Liver (tissue), 9 donors: ENCODE results near the gene ZDHHC8. TPM values are rescaled to one million over a fixed set of nuclear protein-coding genes. Genes with fewer than 3 reads are reported as not detected.

ENCODE experiments used
- DNase-seq: peaks from one replicate; pipeline ENCODE4 v3.0.0-alpha.2; 2017; ENCODE audit warnings: low spot score
- H3K27ac ChIP-seq, 2 donors: one replicate each; pipeline ENCODE4 v1.7.0; 2013; ENCODE audit warnings: inconsistent platforms in 2 of 2, low read length in 2 of 2, control low read depth in 1 of 2, low read depth in 1 of 2, mild to moderate bottlenecking in 1 of 2
- H3K27me3 ChIP-seq, 4 donors: one replicate each; pipeline versions ENCODE4 v1.6.1 to v1.7.0; 2013; ENCODE audit warnings: low read length in 3 of 4, inconsistent platforms in 1 of 4, mild to moderate bottlenecking in 1 of 4, moderate library complexity in 1 of 4; ENCODE audit not compliant: control insufficient read depth in 4 of 4, insufficient read depth in 4 of 4
- H3K36me3 ChIP-seq, 4 donors: one replicate each; pipeline versions ENCODE4 v1.6.1 to v1.7.0; 2013; ENCODE audit warnings: low read length in 3 of 4, mild to moderate bottlenecking in 3 of 4, low read depth in 1 of 4, moderate library complexity in 1 of 4; ENCODE audit not compliant: control insufficient read depth in 4 of 4, insufficient read depth in 3 of 4
- H3K4me1 ChIP-seq, 4 donors: one replicate each; pipeline versions ENCODE4 v1.6.1 to v1.7.0; 2013; ENCODE audit warnings: low read length in 3 of 4, mild to moderate bottlenecking in 3 of 4, moderate library complexity in 1 of 4; ENCODE audit not compliant: control insufficient read depth in 4 of 4, insufficient read depth in 4 of 4
- H3K4me3 ChIP-seq, 3 donors: one replicate each; pipeline versions ENCODE4 v1.6.1 to v1.7.0; 2013; ENCODE audit warnings: low read length in 3 of 3, control low read depth in 1 of 3, low read depth in 1 of 3, mild to moderate bottlenecking in 1 of 3
- H3K9ac ChIP-seq, 2 donors: one replicate each; pipeline ENCODE4 v1.7.0; 2013; ENCODE audit warnings: low read length in 2 of 2, mild to moderate bottlenecking in 2 of 2, moderate library complexity in 2 of 2, control low read depth in 1 of 2, low read depth in 1 of 2
- H3K9me3 ChIP-seq, 4 donors: one replicate each; pipeline versions ENCODE4 v1.6.1 to v1.7.0; 2013; ENCODE audit warnings: low read length in 3 of 4; ENCODE audit not compliant: control insufficient read depth in 4 of 4
- ATF3 ChIP-seq: IDR thresholded peaks from 2 replicates; pipeline ENCODE4 v1.6.1; 2016; ENCODE audit warnings: antibody characterized with exemption
- CTCF ChIP-seq: fragments of 150-350 bp; IDR thresholded peaks from 2 replicates; pipeline ENCODE4 v1.5.1; 2017; ENCODE audit warnings: improper control_type of control experiment, low read depth, low read length; ENCODE audit not compliant: missing input control
- EGR1 ChIP-seq, 2 donors: IDR thresholded peaks; 2 replicates each; pipeline ENCODE4 v1.6.1; 2016 to 2018; ENCODE audit warnings: antibody characterized with exemption in 2 of 2, low read depth in 2 of 2
- FOXA1 ChIP-seq: IDR thresholded peaks from 2 replicates; pipeline ENCODE4 v1.6.1; 2016; ENCODE audit warnings: antibody characterized with exemption
- FOXA2 ChIP-seq: IDR thresholded peaks from 2 replicates; pipeline ENCODE4 v1.6.1; 2016; ENCODE audit warnings: antibody characterized with exemption
- GABPA ChIP-seq, 2 donors: IDR thresholded peaks in 1 of 2; conservative IDR thresholded peaks in 1 of 2; 2 replicates each; pipeline ENCODE4 v1.6.1; 2016; ENCODE audit warnings: antibody characterized with exemption in 2 of 2, mild to moderate bottlenecking in 1 of 2, moderate library complexity in 1 of 2
- HNF4A ChIP-seq, 2 donors: conservative IDR thresholded peaks; 2 replicates each; pipeline ENCODE4 v1.6.1; 2016; ENCODE audit warnings: antibody characterized with exemption in 2 of 2, mild to moderate bottlenecking in 2 of 2
- HNF4G ChIP-seq: IDR thresholded peaks from 2 replicates; pipeline ENCODE4 v1.6.1; 2016; ENCODE audit warnings: antibody characterized with exemption
- JUND ChIP-seq, 2 donors: IDR thresholded peaks; 2 replicates each; pipeline ENCODE4 v1.6.1; 2016; ENCODE audit warnings: antibody characterized with exemption in 2 of 2
- MAX ChIP-seq: IDR thresholded peaks from 2 replicates; pipeline ENCODE4 v1.6.1; 2016; ENCODE audit warnings: antibody characterized with exemption
- NR2F2 ChIP-seq: IDR thresholded peaks from 2 replicates; pipeline ENCODE4 v1.6.1; 2016; ENCODE audit warnings: antibody characterized with exemption
- RAD21 ChIP-seq, 2 donors: IDR thresholded peaks; 2 replicates each; pipeline ENCODE4 v1.6.1; 2016; ENCODE audit warnings: antibody characterized with exemption in 2 of 2, mild to moderate bottlenecking in 2 of 2
- REST ChIP-seq: IDR thresholded peaks from 2 replicates; pipeline ENCODE4 v1.6.1; 2016; ENCODE audit warnings: antibody characterized with exemption, mild to moderate bottlenecking
- RXRA ChIP-seq, 2 donors: IDR thresholded peaks; 2 replicates each; pipeline ENCODE4 v1.6.1; 2017 to 2018; ENCODE audit warnings: antibody characterized with exemption in 2 of 2, mild to moderate bottlenecking in 1 of 2
- SP1 ChIP-seq: IDR thresholded peaks from 2 replicates; pipeline ENCODE4 v1.6.1; 2018; ENCODE audit warnings: antibody characterized with exemption, mild to moderate bottlenecking
- TAF1 ChIP-seq: conservative IDR thresholded peaks from 2 replicates; pipeline ENCODE4 v1.6.1; 2016; ENCODE audit warnings: antibody characterized with exemption, mild to moderate bottlenecking
- YY1 ChIP-seq: IDR thresholded peaks from 2 replicates; pipeline ENCODE4 v1.6.1; 2016; ENCODE audit warnings: antibody characterized with exemption, mild to moderate bottlenecking
- ZBTB33 ChIP-seq: IDR thresholded peaks from 2 replicates; pipeline ENCODE4 v1.6.1; 2016; ENCODE audit warnings: antibody characterized with exemption
- WGBS: extraction: QIAGEN DNeasy Blood & Tissue Kit; methylation state at CpG from one replicate; pipeline ENCODE4 v1.1.7; 2013; 5-methylcytosine and 5-hydroxymethylcytosine counted together
- polyA plus RNA-seq, 2 donors: library from polyadenylated mRNA; stranded (reverse) in 1 of 2; unstranded in 1 of 2; fragments of 200-250 nt in 1 of 2; fragments of >200 nt in 1 of 2; fragmentation: Nextera tagmentation in 1 of 2; extraction: Ambion mirVana in 1 of 2; gene quantifications; one replicate each; pipeline versions ENCODE4 v1.2.1 to v1.2.3, GENCODE V29; 2013 to 2015
- total RNA-seq, 2 donors: library from RNA; depleted of rRNA; stranded (reverse); fragments of >200 nt; gene quantifications; one replicate each; pipeline ENCODE4 v1.2.3, GENCODE V29; 2014
- donor health status: healthy.
- donor health status: healthy.
- donor health status: healthy.
- donor health status: healthy.
- donor health status: healthy.

The ZDHHC8 gene
- total and polyA plus RNA-seq, 4 donors = 2.9 to 11.8 (median 6.8) TPM

- Histone ChIP-seq H3K27ac (no peak overlapping the region), H3K4me1 (peaks cover 15 to 45% (median 38%) of the 10 kb centered on the region in 4 donors), H3K4me3 (no peak overlapping the region), H3K9me3 (no peaks in the 10 kb centered on the region), H3K27me3 (no peaks in the 10 kb centered on the region), H3K36me3 (peaks cover 27 to 61% (median 48%) of the 10 kb centered on the region in 4 donors), H3K9ac (no peak overlapping the region)
- 94% methylated on average over 14 of the region's 14 CpGs for WGBS
- no peak for DNase-seq
- TF ChIP-seq TAF1 = no peak
- TF ChIP-seq FOXA2 = no peak
- TF ChIP-seq HNF4A (conservative IDR thresholded peaks at IDR 0.05) = no peak
- TF ChIP-seq GABPA (IDR thresholded peaks at IDR 0.05 in 1 of 2, conservative IDR thresholded peaks at IDR 0.05 in 1 of 2) = no peak
- no peak for TF ChIP-seq MAX
- no peak for TF ChIP-seq RXRA (IDR thresholded peaks at IDR 0.05)
- no peak for TF ChIP-seq NR2F2
- no peak for TF ChIP-seq EGR1 (IDR thresholded peaks at IDR 0.05; ENCODE audit: low read depth in 2 of 2)
- TF ChIP-seq CTCF = no peak
- no peak for TF ChIP-seq YY1
- TF ChIP-seq SP1 = no peak
- TF ChIP-seq ZBTB33 = no peak
- no peak for TF ChIP-seq FOXA1
- no peak for TF ChIP-seq RAD21 (IDR thresholded peaks at IDR 0.05)
- TF ChIP-seq HNF4G = no peak
- no peak for TF ChIP-seq JUND (IDR thresholded peaks at IDR 0.05)
- TF ChIP-seq ATF3 = no peak
- no peak for TF ChIP-seq REST
Measured at GRCh38 chr22:20087319-20088262, 44.0 kb upstream of the ZDHHC8 start.
